AG04450 (cell line): ENCODE data around the gene MLLT10. TPM values are rescaled to one million over a fixed set of nuclear protein-coding genes. Genes with fewer than 3 reads are reported as not detected.

ENCODE experiments used
- CTCF ChIA-PET: fragments of 300-600, 350-600 bp; formaldehyde crosslinking; extraction: SDS; loops from one replicate; lab custom pipeline; 2022; ENCODE audit warnings: antibody characterized with exemption, inconsistent platforms; lab: Charles Lee
- POLR2A ChIA-PET: fragments of 350-600 bp; formaldehyde crosslinking; extraction: SDS; loops from one replicate; lab custom pipeline; 2021; ENCODE audit warnings: antibody characterized with exemption, inconsistent platforms; lab: Yijun Ruan, JAX
- DNase-seq: peaks from one replicate; pipeline ENCODE4 v3.0.0-alpha.2; 2011; ENCODE audit warnings: low read depth, low spot score
- H3K27ac ChIP-seq: one replicate; pipeline ENCODE4 v1.5.1; 2012; ENCODE audit warnings: low read depth, low read length, control low read depth
- H3K27me3 ChIP-seq: one replicate; pipeline ENCODE4 v1.6.0; 2012; ENCODE audit warnings: low read length; ENCODE audit not compliant: control insufficient read depth, insufficient read depth
- H3K4me3 ChIP-seq: 2 replicates; pipeline ENCODE4 v1.5.1; 2011; ENCODE audit warnings: mild to moderate bottlenecking, low read depth, low read length, control low read depth
- H3K9me3 ChIP-seq: 2 replicates; pipeline ENCODE4 v1.5.1; 2012; ENCODE audit warnings: low read length; ENCODE audit not compliant: control insufficient read depth, insufficient read depth
- polyA plus RNA-seq: library from polyadenylated mRNA; depleted of rRNA; stranded (reverse); fragments of >200 nt; gene quantifications from 2 replicates; pipeline ENCODE4 v1.2.3, GENCODE V29; 2011
- TF ChIP-seq, protein P1 (sequence below): IDR thresholded peaks from 2 replicates; pipeline ENCODE4 v1.5.1; 2011; ENCODE audit warnings: low read depth, low read length, control low read depth, inconsistent platforms

The MLLT10 gene
- polyA plus RNA-seq, 1 experiment = 41.0 TPM

- no peak for DNase-seq
- CTCF ChIA-PET = no interaction called here
- Histone ChIP-seq H3K27me3 (no peaks in the 10 kb centered on the region), H3K4me3 (no peak overlapping the region), H3K9me3 (no peaks in the 10 kb centered on the region), H3K27ac (no peak overlapping the region)
- POLR2A ChIA-PET = interaction anchor here (1.2 kb wide), 1 partner anchor 32 kb away, joined by 3 read pairs; no protein-coding TSS in a partner anchor
- TF ChIP-seq, protein P1, sequence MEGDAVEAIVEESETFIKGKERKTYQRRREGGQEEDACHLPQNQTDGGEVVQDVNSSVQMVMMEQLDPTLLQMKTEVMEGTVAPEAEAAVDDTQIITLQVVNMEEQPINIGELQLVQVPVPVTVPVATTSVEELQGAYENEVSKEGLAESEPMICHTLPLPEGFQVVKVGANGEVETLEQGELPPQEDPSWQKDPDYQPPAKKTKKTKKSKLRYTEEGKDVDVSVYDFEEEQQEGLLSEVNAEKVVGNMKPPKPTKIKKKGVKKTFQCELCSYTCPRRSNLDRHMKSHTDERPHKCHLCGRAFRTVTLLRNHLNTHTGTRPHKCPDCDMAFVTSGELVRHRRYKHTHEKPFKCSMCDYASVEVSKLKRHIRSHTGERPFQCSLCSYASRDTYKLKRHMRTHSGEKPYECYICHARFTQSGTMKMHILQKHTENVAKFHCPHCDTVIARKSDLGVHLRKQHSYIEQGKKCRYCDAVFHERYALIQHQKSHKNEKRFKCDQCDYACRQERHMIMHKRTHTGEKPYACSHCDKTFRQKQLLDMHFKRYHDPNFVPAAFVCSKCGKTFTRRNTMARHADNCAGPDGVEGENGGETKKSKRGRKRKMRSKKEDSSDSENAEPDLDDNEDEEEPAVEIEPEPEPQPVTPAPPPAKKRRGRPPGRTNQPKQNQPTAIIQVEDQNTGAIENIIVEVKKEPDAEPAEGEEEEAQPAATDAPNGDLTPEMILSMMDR = no peak
These were observed 158.9 kb downstream of the MLLT10 start for GRCh38 chr10:21692916-21693315.

GRCh38 chr10:21693418-21693817, 159.4 kb downstream of the MLLT10 start:
- H3K9me3 ChIP-seq = no peaks in the 10 kb centered on the region
- H3K4me3 ChIP-seq = no peak overlapping the region
- no peak overlapping the region for H3K27ac ChIP-seq
- ChIA-PET CTCF (no interaction called here), POLR2A (no interaction called here)
- no peak for DNase-seq
- TF ChIP-seq, protein P1 = no peak
- no peaks in the 10 kb centered on the region for H3K27me3 ChIP-seq

- H3K27me3 ChIP-seq = no peaks in the 10 kb centered on the region
- ChIA-PET POLR2A (interaction anchor here (1.1 kb wide), 1 partner anchor 30 kb away, joined by 4 read pairs; no protein-coding TSS in a partner anchor), CTCF (interaction anchor here (0.5 kb wide), 1 partner anchor 416 kb away, joined by 3 read pairs; no protein-coding TSS in a partner anchor)
- TF ChIP-seq, protein P1 = no peak
- peak; percentile 39 for DNase-seq
- H3K9me3 ChIP-seq = no peaks in the 10 kb centered on the region
- no peak overlapping the region for H3K4me3 ChIP-seq
- no peak overlapping the region for H3K27ac ChIP-seq
These were observed 160.6 kb downstream of the MLLT10 start for GRCh38 chr10:21694631-21695030.

GRCh38 chr10:21696302-21696701, 162.3 kb downstream of the MLLT10 start:
- DNase-seq = no peak
- TF ChIP-seq, protein P1 = no peak
- Histone ChIP-seq H3K4me3 (no peak overlapping the region), H3K27ac (no peak overlapping the region), H3K27me3 (no peaks in the 10 kb centered on the region), H3K9me3 (no peaks in the 10 kb centered on the region; the same call in 1 of the 2 replicates)
- ChIA-PET CTCF (interaction anchor here (0.6 kb wide), 2 partner anchors 41 to 64 kb away, joined by 3 to 7 read pairs; no protein-coding TSS in a partner anchor), POLR2A (no interaction called here)

- H3K9me3 ChIP-seq = no peaks in the 10 kb centered on the region; the same call in 1 of the 2 replicates
- ChIA-PET POLR2A (no interaction called here), CTCF (no interaction called here)
- TF ChIP-seq, protein P1 = no peak
- no peak overlapping the region for H3K4me3 ChIP-seq
- H3K27ac ChIP-seq = no peak overlapping the region
- DNase-seq = no peak
- no peaks in the 10 kb centered on the region for H3K27me3 ChIP-seq
These were observed 165.5 kb downstream of the MLLT10 start for GRCh38 chr10:21699575-21699974.
